Fibroblast of lung (primary cell): ENCODE data around the gene SYNJ2. TPM values are rescaled to one million over a fixed set of nuclear protein-coding genes. Genes with fewer than 3 reads are reported as not detected.
A peak's percentile ranks its signal among the peaks of the same experiment; 100 is the strongest.

Experiments used
- DNase-seq, 2 donors: peaks; one replicate each; pipeline versions ENCODE4 v3.0.0 to v3.0.0-alpha.2; 2010; ENCODE audit warnings: low read depth in 2 of 2
- H2AFZ ChIP-seq: 2 replicates; pipeline ENCODE4 v1.5.1; 2012; ENCODE audit warnings: low read length, control low read depth, inconsistent platforms
- H3K27ac ChIP-seq: 2 replicates; pipeline ENCODE4 v1.5.1; 2011; ENCODE audit warnings: low read length, control low read depth; ENCODE audit not compliant: insufficient read depth
- H3K27me3 ChIP-seq: 2 replicates; pipeline ENCODE4 v1.5.1; 2011; ENCODE audit warnings: mild to moderate bottlenecking, low read length; ENCODE audit not compliant: control insufficient read depth, insufficient read depth
- H3K36me3 ChIP-seq: 2 replicates; pipeline ENCODE4 v1.5.1; 2011; ENCODE audit warnings: low read length; ENCODE audit not compliant: control insufficient read depth, insufficient read depth
- H3K4me1 ChIP-seq: 2 replicates; pipeline ENCODE4 v1.5.1; 2011; ENCODE audit warnings: low read length; ENCODE audit not compliant: control insufficient read depth, insufficient read depth; ENCODE audit errors: extremely low read depth
- H3K4me2 ChIP-seq: 2 replicates; pipeline ENCODE4 v1.5.1; 2011; ENCODE audit warnings: low read length, control low read depth; ENCODE audit not compliant: insufficient read depth; ENCODE audit errors: extremely low read depth
- H3K4me3 ChIP-seq, 4 experiments: fragments of 200-600 bp in 1 of 4; sonication (generic) in 1 of 4; replicated peaks in 1 of 4; 2 replicates each; pipeline ENCODE4 v1.5.1; 2011 to 2016; ENCODE audit warnings: low read length in 4 of 4, low read depth in 3 of 4, mild to moderate bottlenecking in 3 of 4, control low read depth in 2 of 4, inconsistent platforms in 1 of 4, mixed read lengths in 1 of 4; ENCODE audit not compliant: insufficient read depth in 1 of 4; ENCODE audit errors: control extremely low read depth in 1 of 4
- H3K79me2 ChIP-seq: 2 replicates; pipeline ENCODE4 v1.5.1; 2012; ENCODE audit warnings: mild to moderate bottlenecking, low read length, inconsistent platforms; ENCODE audit not compliant: control insufficient read depth, insufficient read depth
- H3K9ac ChIP-seq: 2 replicates; pipeline ENCODE4 v1.5.1; 2011; ENCODE audit warnings: mild to moderate bottlenecking, low read length, control low read depth; ENCODE audit not compliant: insufficient read depth
- H3K9me3 ChIP-seq: 2 replicates; pipeline ENCODE4 v1.5.1; 2012; ENCODE audit warnings: low read depth, low read length; ENCODE audit not compliant: control insufficient read depth, insufficient read depth
- H4K20me1 ChIP-seq: 2 replicates; pipeline ENCODE4 v1.5.1; 2011; ENCODE audit warnings: low read length; ENCODE audit not compliant: control insufficient read depth, insufficient read depth; ENCODE audit errors: extremely low read depth
- EZH2 ChIP-seq: IDR thresholded peaks from 2 replicates; pipeline ENCODE4 v1.5.1; 2012; ENCODE audit warnings: low read length, control low read depth, mild to moderate bottlenecking; ENCODE audit errors: missing control alignments
- polyA plus RNA-seq, 2 donors: library from polyadenylated mRNA; depleted of rRNA in 1 of 2; stranded (reverse) in 1 of 2; unstranded in 1 of 2; fragments of >200 nt; gene quantifications; 2 replicates each; pipeline ENCODE4 v1.2.1, GENCODE V29; 2011 to 2012; ENCODE audit warnings: missing spikeins in 1 of 2
- total RNA-seq: library from RNA; depleted of rRNA; stranded (reverse); fragments of >200 nt; gene quantifications from 2 replicates; pipeline ENCODE4 v1.2.1, GENCODE V29; 2014
- TF ChIP-seq, protein P1 (sequence below), 2 donors: IDR thresholded peaks in 1 of 2; conservative IDR thresholded peaks in 1 of 2; 1 replicate in 1 of 2; 2 replicates in 1 of 2; pipeline ENCODE4 v1.5.1; 2011 to 2012; ENCODE audit warnings: low read length in 2 of 2, control low read depth in 1 of 2, inconsistent platforms in 1 of 2, low read depth in 1 of 2, mild to moderate bottlenecking in 1 of 2

SYNJ2 gene
- total and polyA plus RNA-seq, 2 donors (not counting 1 experiment from before 2014, with no cell fraction given) = 23.5 to 57.3 TPM

DNA sequence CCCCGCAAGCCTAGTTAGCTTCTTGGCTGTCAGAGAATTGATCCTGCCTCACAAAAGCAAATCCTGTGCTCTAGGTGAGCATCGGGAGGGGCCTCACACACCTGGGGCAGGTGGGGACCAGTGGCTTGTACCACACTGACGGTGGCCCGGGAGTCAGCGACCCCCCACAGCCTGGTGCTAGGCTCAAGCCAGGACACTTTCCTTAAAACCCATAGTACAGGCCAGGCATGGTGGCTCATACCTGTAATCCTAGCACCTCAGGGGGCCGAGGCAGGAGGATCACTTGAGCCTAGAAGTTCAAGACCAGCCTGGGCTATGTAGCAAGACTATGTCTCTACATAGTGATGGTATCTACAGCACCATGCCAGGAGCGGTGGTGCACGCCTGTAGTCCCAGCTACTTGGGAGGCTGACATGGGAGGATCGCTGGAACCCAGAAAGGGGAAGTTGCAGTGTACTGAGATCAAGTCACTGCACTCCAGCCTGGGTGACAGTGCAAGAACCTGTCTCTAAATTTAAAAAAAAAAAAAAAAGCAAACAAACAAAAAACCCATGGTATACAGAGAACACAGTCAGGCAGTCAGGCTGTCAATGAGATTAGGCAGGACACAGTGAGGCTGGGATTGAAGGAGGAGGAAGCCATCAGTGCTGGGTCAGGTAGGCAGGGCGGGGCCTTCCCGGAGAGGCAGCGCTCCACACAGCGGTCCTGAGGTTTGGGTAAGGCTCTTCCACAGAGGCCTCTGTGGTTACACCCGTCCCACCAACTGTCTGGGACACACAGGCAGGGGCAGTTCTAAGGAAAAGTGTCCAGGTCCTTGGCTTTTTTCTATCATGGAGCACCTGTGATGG lies 41.3 kb downstream of the SYNJ2 start:
- no peak for DNase-seq
- no peak overlapping the region for H3K4me3 ChIP-seq
- no peak overlapping the region for H2AFZ ChIP-seq
- TF ChIP-seq, protein P1, sequence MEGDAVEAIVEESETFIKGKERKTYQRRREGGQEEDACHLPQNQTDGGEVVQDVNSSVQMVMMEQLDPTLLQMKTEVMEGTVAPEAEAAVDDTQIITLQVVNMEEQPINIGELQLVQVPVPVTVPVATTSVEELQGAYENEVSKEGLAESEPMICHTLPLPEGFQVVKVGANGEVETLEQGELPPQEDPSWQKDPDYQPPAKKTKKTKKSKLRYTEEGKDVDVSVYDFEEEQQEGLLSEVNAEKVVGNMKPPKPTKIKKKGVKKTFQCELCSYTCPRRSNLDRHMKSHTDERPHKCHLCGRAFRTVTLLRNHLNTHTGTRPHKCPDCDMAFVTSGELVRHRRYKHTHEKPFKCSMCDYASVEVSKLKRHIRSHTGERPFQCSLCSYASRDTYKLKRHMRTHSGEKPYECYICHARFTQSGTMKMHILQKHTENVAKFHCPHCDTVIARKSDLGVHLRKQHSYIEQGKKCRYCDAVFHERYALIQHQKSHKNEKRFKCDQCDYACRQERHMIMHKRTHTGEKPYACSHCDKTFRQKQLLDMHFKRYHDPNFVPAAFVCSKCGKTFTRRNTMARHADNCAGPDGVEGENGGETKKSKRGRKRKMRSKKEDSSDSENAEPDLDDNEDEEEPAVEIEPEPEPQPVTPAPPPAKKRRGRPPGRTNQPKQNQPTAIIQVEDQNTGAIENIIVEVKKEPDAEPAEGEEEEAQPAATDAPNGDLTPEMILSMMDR (conservative IDR thresholded peaks at IDR 0.05 in 1 of 2, IDR thresholded peaks at IDR 0.05 in 1 of 2; ENCODE audit: low read depth in 1 of 2, low read length in 2 of 2) = no peak
- TF ChIP-seq EZH2 = no peak
- peaks cover 12% of the 10 kb centered on the region for H3K36me3 ChIP-seq
- no peaks in the 10 kb centered on the region for H3K9me3 ChIP-seq
- H3K4me2 ChIP-seq = no peak overlapping the region
- H3K27ac ChIP-seq = no peak overlapping the region
- peaks cover 26% of the 10 kb centered on the region for H3K4me1 ChIP-seq
- no peaks in the 10 kb centered on the region for H4K20me1 ChIP-seq
- H3K27me3 ChIP-seq = no peaks in the 10 kb centered on the region
- no peak overlapping the region for H3K9ac ChIP-seq
- H3K79me2 ChIP-seq = peaks cover 64% of the 10 kb centered on the region

DNA sequence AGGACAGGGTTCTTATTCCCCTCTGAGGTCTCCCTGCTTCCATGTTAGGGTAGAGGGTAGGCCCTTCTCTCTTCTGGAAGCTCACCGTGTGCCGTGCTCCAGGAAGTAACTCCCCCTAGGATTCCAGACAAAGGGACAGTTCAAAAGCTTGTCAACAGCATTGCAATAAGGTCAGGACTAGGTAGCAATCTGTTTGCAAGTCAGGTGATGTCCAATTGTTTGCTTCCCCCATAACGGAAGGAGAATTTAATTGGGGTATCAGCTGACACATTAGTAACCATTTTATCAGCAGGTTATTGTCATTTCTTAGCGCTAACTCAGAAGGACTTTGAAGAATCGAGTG lies 41.9 kb downstream of the SYNJ2 start:
- Histone ChIP-seq H3K9me3 (no peaks in the 10 kb centered on the region), H3K4me3 (no peak overlapping the region), H3K79me2 (peaks cover 69% of the 10 kb centered on the region), H3K4me1 (peaks cover 26% of the 10 kb centered on the region), H3K27ac (no peak overlapping the region), H3K9ac (no peak overlapping the region), H3K4me2 (no peak overlapping the region), H4K20me1 (no peaks in the 10 kb centered on the region), H2AFZ (no peak overlapping the region), H3K36me3 (peaks cover 12% of the 10 kb centered on the region), H3K27me3 (no peaks in the 10 kb centered on the region)
- DNase-seq = no peak
- no peak for TF ChIP-seq EZH2
- TF ChIP-seq, protein P1 (conservative IDR thresholded peaks at IDR 0.05 in 1 of 2, IDR thresholded peaks at IDR 0.05 in 1 of 2; ENCODE audit: low read depth in 1 of 2, low read length in 2 of 2) = no peak

DNA sequence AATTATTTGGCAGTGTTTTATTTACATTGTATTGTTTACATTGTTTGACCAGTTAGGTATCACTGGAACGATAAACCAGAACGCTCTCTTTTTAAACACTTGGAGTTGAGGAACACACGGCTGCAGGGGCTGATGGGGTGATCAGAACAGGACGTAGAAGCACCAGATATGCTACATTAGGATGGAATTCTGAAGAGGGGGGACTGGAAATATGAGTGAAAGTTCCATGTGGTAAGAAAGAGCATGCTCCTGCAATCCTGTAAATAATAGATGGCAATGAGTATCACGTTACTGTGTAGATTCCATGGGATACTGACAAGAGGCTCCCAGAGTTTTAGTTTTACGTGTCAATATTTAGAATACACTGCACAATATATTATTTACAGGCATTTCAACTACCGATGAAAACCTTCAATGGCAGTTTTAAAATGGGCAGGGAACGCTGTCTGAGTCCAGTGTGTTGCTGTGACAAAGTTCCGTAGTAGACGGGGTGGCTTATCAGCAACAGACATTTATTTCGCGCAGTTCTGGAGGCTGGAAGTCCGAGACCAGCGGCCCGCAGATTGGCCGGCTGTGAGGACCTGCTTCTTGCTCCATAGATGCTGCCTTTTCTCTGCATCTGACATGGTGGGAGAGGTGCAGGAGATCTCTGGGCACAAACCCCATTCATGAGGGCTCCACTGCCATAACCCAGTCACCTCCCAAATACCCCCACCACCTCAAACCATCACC lies 43.1 kb downstream of the SYNJ2 start:
- Histone ChIP-seq H3K27ac (peak overlapping the region; percentile 94), H3K4me2 (no peak overlapping the region), H3K9me3 (no peaks in the 10 kb centered on the region), H3K4me1 (peaks cover 21% of the 10 kb centered on the region), H3K36me3 (peaks cover 12% of the 10 kb centered on the region), H3K27me3 (no peaks in the 10 kb centered on the region), H3K4me3 (no peak overlapping the region), H3K79me2 (peaks cover 65% of the 10 kb centered on the region), H3K9ac (no peak overlapping the region), H2AFZ (no peak overlapping the region), H4K20me1 (no peaks in the 10 kb centered on the region)
- DNase-seq = peak in 1 of 2 donors; percentile 71
- TF ChIP-seq, protein P1 (conservative IDR thresholded peaks at IDR 0.05 in 1 of 2, IDR thresholded peaks at IDR 0.05 in 1 of 2; ENCODE audit: low read depth in 1 of 2, low read length in 2 of 2) = no peak
- no peak for TF ChIP-seq EZH2
